ENCODE measurements around the gene IL18BP.

DNA sequence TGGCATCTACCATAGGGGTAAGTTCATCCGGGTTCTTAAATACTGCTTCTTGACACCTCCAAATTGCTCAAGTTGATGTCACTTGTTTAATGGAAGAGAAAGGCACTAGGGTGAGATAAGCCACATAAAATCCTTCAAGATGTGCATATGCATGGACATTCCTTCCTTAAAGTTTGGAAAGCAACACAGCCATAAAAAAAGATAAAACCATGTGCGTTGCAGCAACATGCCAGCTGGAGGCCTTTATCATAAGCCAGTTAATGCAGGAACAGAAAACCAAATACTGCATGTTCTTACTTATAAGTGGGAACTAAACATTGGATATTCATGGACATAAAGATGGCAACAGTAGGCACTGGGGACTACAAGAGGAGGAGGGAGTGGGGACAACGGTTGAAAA lies 8.0 kb upstream of the IL18BP start:
- TF ChIP-seq CTCF (conservative IDR thresholded peaks at IDR 0.05 in 1 of 2, IDR thresholded peaks at IDR 0.05 in 1 of 2; ENCODE audit: extremely low read depth in 1 of 2, insufficient read depth in 1 of 2, low read depth in 1 of 2, low read length in 2 of 2) (no peak), EZH2 (IDR thresholded peaks at IDR 0.05; ENCODE audit: borderline replicate concordance, low read length) (no peak)

Data from mammary epithelial cell (primary cell).